Thoracic aorta (tissue), 2 donors: Measurements from ENCODE around the gene PRXL2B. TPM values are rescaled to one million over a fixed set of nuclear protein-coding genes. Genes with fewer than 3 reads are reported as not detected.
A peak's percentile ranks its signal among the peaks of the same experiment; 100 is the strongest.

Experiments used
- ATAC-seq: fragments of 150-250 bp; one replicate; pipeline ENCODE4 v1.8.0; 2017; ENCODE audit warnings: low read depth; ENCODE audit not compliant: insufficient number of reproducible peaks, low FRiP score
- DNase-seq: peaks from one replicate; pipeline ENCODE4 v3.0.0-alpha.2; 2020; ENCODE audit warnings: low spot score
- H3K27ac ChIP-seq, 2 donors: fragments of 200-600 bp; sonication (generic); 1 replicate in 1 of 2; 2 replicates in 1 of 2; pipeline ENCODE4 v1.5.1; 2016; ENCODE audit warnings: mild to moderate bottlenecking in 2 of 2, moderate library complexity in 2 of 2
- H3K27me3 ChIP-seq: fragments of 200-600 bp; sonication (generic); replicated peaks from 2 replicates; pipeline ENCODE4 v1.6.0; 2016; ENCODE audit warnings: mild to moderate bottlenecking; ENCODE audit not compliant: insufficient read depth
- H3K36me3 ChIP-seq: fragments of 200-600 bp; sonication (generic); one replicate; pipeline ENCODE4 v1.5.1; 2016
- H3K4me1 ChIP-seq, 2 donors: fragments of 200-600 bp; sonication (generic); 1 replicate in 1 of 2; 2 replicates in 1 of 2; pipeline versions ENCODE4 v1.5.1 to v1.6.0; 2016; ENCODE audit warnings: low read depth in 2 of 2, mild to moderate bottlenecking in 1 of 2; ENCODE audit not compliant: control insufficient read depth in 1 of 2
- H3K4me3 ChIP-seq: fragments of 200-600 bp; sonication (generic); 2 replicates; pipeline ENCODE4 v1.5.1; 2016; ENCODE audit warnings: mild to moderate bottlenecking
- H3K9me3 ChIP-seq: fragments of 200-600 bp; sonication (generic); 2 replicates; pipeline ENCODE4 v1.5.1; 2016
- CTCF ChIP-seq: fragments of 200-600 bp; sonication (generic); IDR thresholded peaks from one replicate; pipeline ENCODE4 v1.5.1; 2019; ENCODE audit warnings: antibody characterized with exemption
- total RNA-seq, 2 donors: library from RNA; depleted of rRNA; stranded (reverse); fragments of >200 nt; gene quantifications; one replicate each; pipeline versions ENCODE4 v1.1.0 to v1.2.3, GENCODE V29; 2016

The PRXL2B gene
- total RNA-seq: 10 to 100 TPM in 1 of 2 donors, 1 to 10 TPM in 1; 8.3 to 15.2 TPM

GRCh38 chr1:2586154-2587070 lies at the start of gene PRXL2B:
Gene PRXL2B, plus strand, starts transcription at chr1:2586777. Its CDS starts 109 bp downstream, at chr1:2586886.
- peak within 1 kb of the TSS; percentile 90 for H3K4me3 ChIP-seq
- DNase-seq: peak; percentile 96
- no peaks in the 10 kb centered on the region for H3K9me3 ChIP-seq
- no peaks in the 10 kb centered on the region for H3K36me3 ChIP-seq
- peak within 1 kb of the TSS; percentile 88 to 89 for H3K27ac ChIP-seq
- no peak for TF ChIP-seq CTCF
- peaks cover 4 to 23% of the 10 kb centered on the region in 2 donors for H3K4me1 ChIP-seq
- peak; percentile 96 for ATAC-seq
- no peaks in the 10 kb centered on the region for H3K27me3 ChIP-seq

GRCh38 chr1:2537784-2538115 lies 48.8 kb upstream of the PRXL2B start:
- peaks cover 0 to 2% of the 10 kb centered on the region in 2 donors for H3K4me1 ChIP-seq
- H3K9me3 ChIP-seq: no peaks in the 10 kb centered on the region
- ATAC-seq (no peak), DNase-seq (no peak)
- TF ChIP-seq CTCF: no peak
- no peak overlapping the region for H3K27ac ChIP-seq
- H3K27me3 ChIP-seq: no peaks in the 10 kb centered on the region
- H3K4me3 ChIP-seq: no peak overlapping the region
- H3K36me3 ChIP-seq: no peaks in the 10 kb centered on the region

- no peaks in the 10 kb centered on the region for H3K36me3 ChIP-seq
- H3K4me3 ChIP-seq: no peak overlapping the region
- no peaks in the 10 kb centered on the region for H3K27me3 ChIP-seq
- no peak for TF ChIP-seq CTCF
- no peak overlapping the region for H3K27ac ChIP-seq
- no peak for ATAC-seq
- no peak for DNase-seq
- no peaks in the 10 kb centered on the region for H3K9me3 ChIP-seq
- H3K4me1 ChIP-seq: no peaks in the 10 kb centered on the region
Measured at GRCh38 chr1:2538376-2538775, 48.2 kb upstream of the PRXL2B start.

- no peak for TF ChIP-seq CTCF
- no peak overlapping the region for H3K27ac ChIP-seq
- H3K4me1 ChIP-seq: no peaks in the 10 kb centered on the region
- no peaks in the 10 kb centered on the region for H3K9me3 ChIP-seq
- no peaks in the 10 kb centered on the region for H3K27me3 ChIP-seq
- ATAC-seq (no peak), DNase-seq (no peak)
- H3K4me3 ChIP-seq: no peak overlapping the region
- no peaks in the 10 kb centered on the region for H3K36me3 ChIP-seq
Measured at GRCh38 chr1:2538872-2539271, 47.7 kb upstream of the PRXL2B start.

GRCh38 chr1:2539312-2539907 lies 47.2 kb upstream of the PRXL2B start:
- ATAC-seq: no peak
- Histone ChIP-seq H3K27me3 (no peaks in the 10 kb centered on the region), H3K36me3 (no peaks in the 10 kb centered on the region), H3K9me3 (no peaks in the 10 kb centered on the region), H3K4me1 (no peaks in the 10 kb centered on the region), H3K27ac (no peak overlapping the region), H3K4me3 (no peak overlapping the region)
- no peak for TF ChIP-seq CTCF
- DNase-seq: no peak
